Stimulated activated CD8-positive, alpha-beta memory T cell treated with anti-CD3 and anti-CD28 coated beads, Interleukin-7, amount 100 ng/mL, for 4 hours (primary cell): Measurements from ENCODE around the gene ABCB11.
"Not testable (repeated sequence)": the region's sequence is repeated elsewhere in the genome, so short reads cannot be mapped to it uniquely, and the experiment has no call there.

ENCODE experiments used
- DNase-seq, 2 donors: peaks; one replicate each; pipeline ENCODE4 v3.0.0-alpha.2; 2020; ENCODE audit warnings: low read depth in 2 of 2

Gene ABCB11

GRCh38 chr2:168932174-168932573, 99.0 kb downstream of the ABCB11 start:
- not testable (repeated sequence) for DNase-seq

GRCh38 chr2:168930242-168930641, 100.9 kb downstream of the ABCB11 start:
- no peak for DNase-seq

GRCh38 chr2:168929031-168929430, 102.1 kb downstream of the ABCB11 start:
- no peak for DNase-seq

- no peak for DNase-seq
These were observed 102.9 kb downstream of the ABCB11 start for GRCh38 chr2:168928113-168928831.

- no peak for DNase-seq
These were observed 104.3 kb downstream of the ABCB11 start for GRCh38 chr2:168926621-168927386.

- DNase-seq = no peak
These were observed 110.5 kb downstream of the ABCB11 start for GRCh38 chr2:168920504-168921157.

- no peak for DNase-seq
These were observed 114.8 kb downstream of the ABCB11 start for GRCh38 chr2:168916331-168916675.

- DNase-seq = no peak
These were observed 115.4 kb downstream of the ABCB11 start for GRCh38 chr2:168915441-168916330.

- no peak for DNase-seq
These were observed 117.6 kb downstream of the ABCB11 start for GRCh38 chr2:168913495-168913894.

GRCh38 chr2:168912901-168913369, 118.2 kb downstream of the ABCB11 start:
- no peak for DNase-seq

GRCh38 chr2:168912466-168912865, 118.7 kb downstream of the ABCB11 start:
- no peak for DNase-seq

- no peak for DNase-seq
These were observed 120.8 kb downstream of the ABCB11 start for GRCh38 chr2:168910330-168910729.

- DNase-seq = no peak
These were observed 123.0 kb downstream of the ABCB11 start for GRCh38 chr2:168907940-168908662.

- DNase-seq = no peak
These were observed 126.8 kb downstream of the ABCB11 start for GRCh38 chr2:168904358-168904757.

GRCh38 chr2:168903888-168904287, 127.2 kb downstream of the ABCB11 start:
- no peak for DNase-seq

- no peak for DNase-seq
These were observed 130.1 kb downstream of the ABCB11 start, which contains the start of gene G6PC2 for GRCh38 chr2:168901003-168901402. Gene G6PC2, plus strand, starts transcription at chr2:168901291. Its CDS starts 41 bp downstream, at chr2:168901332.

- DNase-seq = no peak
These were observed 133.7 kb downstream of the ABCB11 start for GRCh38 chr2:168897449-168897848.

- DNase-seq = no peak
These were observed 134.3 kb downstream of the ABCB11 start for GRCh38 chr2:168896783-168897182.

- no peak for DNase-seq
These were observed 135.4 kb downstream of the ABCB11 start for GRCh38 chr2:168895771-168896170.

GRCh38 chr2:168894720-168895119, 136.4 kb downstream of the ABCB11 start:
- DNase-seq = no peak

GRCh38 chr2:168894101-168894500, 137.0 kb downstream of the ABCB11 start:
- DNase-seq = no peak
